Measurements from ENCODE around the gene ARHGEF2.

Gene ARHGEF2

DNA sequence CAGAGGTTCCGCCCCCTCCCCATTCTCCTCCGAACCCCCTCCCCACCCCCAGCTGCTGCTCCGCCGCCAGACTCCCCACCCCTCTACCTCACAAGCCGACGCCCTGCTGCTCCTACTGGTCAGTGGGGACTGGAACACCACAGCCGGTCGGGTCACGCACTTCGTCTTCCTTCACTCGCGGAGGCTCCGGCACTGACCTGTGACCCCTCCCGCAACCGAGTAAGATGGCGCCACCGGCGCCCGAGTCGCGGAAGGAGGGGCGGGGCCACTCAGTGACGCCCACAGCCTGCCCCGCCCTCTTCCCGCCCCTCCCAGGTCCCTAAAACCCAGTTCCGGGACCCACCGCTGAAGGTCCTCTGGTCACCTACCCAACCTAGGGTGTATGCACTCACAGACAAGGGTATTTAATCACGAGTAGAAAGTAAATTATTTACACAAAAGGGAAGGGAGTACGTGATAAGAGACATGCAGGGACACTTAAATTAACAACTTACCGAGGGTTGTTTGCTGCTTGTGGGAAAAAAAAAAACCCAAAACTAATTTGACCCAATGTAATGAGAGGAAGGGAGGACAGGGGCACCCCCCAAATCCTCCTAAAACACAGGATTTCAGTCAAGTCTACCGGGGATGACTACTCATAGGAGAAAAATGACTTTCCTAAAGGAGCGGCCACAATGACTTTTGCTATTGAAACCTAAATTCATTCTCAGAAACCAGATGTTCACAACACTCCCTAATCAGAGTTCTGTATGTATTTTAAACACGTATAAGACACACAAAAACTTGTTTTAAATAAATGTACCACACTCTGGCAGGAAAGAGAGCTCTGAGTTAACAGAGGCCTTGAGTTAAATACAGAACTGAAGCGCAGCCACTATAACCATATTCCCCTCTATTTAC, 66.9 kb downstream of the ARHGEF2 start, which contains the start of gene RIT1:
Gene RIT1, minus strand, starts transcription at position 194 of the 900 bp plus-strand sequence. CDS start 588 bp downstream, outside the sequence.
- DNase-seq: peak; percentile 77 to 81

DNA sequence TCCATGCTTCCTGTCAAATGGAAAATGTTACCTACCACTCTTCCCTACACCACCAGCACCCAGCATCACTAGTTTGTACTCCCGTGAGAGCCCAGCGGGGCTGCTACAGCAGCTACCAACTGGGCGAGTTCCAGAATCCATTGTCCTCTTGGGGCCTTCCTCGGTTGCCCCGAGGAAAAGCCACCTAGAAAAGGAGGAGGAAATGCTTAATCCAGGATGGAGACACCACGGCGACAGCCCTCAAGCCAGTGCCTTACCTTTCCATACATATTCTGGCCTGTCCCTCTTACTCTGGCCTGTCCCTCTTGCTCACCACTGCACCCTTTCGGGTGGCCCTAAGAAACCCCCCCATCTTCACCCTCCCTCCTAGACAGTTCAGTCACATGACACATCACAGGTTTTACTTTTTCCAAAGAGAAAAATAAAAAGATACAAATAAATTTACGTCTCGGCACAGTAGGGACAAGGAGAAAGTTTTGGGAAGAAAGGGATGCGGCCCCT, 67.7 kb downstream of the ARHGEF2 start:
- DNase-seq: no peak

DNA sequence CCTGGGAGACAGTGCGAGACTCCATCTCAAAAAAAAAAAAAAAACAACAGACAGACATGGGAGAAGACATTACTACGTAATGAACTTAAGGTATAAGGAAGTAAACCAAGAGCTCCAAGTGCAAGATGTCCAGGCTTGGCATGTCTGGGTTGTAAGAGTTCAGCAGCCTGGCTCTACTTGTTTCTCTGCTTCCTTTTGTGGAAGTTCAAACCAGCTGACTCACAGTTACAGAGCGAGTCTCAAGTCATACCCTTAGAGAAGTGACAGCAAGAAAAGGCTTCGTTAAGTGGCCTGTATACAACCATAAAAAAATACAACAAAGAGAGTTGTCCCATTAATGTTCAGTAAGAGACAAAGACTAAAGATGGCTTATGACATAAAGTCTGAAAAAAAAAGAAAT, 68.5 kb downstream of the ARHGEF2 start:
- no peak for DNase-seq

DNA sequence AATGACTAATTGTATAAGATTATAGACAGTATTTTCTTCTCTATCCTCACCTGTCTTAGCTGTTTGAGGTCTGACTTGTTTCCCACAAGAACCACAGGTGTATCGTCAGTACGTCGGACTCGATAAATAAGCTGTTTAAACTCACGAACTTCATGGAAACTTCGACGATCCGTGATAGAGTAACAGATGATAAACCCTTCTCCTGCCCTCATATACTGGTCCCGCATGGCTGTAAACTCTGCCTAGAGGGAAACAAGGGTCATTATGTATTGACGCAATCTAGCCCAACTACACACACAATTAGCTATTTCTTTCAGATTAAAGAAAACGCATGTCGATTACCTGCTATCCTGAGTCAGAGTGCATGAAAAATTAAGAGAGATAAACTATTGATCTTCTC, 74.1 kb downstream of the ARHGEF2 start:
- no peak for DNase-seq

DNA sequence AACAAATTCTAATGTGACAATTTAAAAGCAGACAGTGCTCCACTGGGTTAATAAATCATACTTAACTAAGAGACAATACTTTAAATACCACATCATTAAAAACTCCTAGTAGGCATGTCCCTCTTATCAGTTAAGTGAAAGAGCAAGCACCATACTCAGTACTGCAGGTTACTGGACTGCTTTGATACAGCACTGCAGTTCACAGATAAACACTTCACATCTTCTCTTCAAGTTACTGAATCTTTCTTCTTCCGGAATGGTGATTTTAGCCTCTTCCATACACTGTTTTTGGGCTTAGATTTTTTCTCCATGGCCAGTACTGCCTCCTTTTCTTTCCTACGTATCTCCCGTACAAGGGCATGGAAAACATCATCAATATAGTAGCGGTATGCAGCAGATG, 78.2 kb downstream of the ARHGEF2 start:
- DNase-seq: no peak

DNA sequence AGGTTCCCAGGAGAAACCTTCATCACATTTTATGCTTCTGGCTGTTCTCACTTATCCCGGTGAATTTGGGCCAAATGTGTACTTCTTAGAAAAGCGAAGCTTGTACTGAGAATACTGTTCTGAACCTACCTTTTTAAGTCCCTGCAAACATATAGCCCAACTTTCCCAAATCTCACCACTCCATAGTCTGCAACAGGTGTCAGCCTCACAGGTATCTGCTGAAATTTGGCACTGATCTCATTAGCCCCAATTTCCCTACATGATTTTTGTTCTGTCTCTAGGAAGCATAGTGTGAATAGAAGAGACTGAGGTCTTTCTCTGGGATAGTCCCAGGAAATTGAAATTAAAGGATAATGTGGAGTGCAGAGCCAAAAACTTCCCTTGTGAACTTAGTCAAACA, 78.7 kb downstream of the ARHGEF2 start:
- no peak for DNase-seq

DNA sequence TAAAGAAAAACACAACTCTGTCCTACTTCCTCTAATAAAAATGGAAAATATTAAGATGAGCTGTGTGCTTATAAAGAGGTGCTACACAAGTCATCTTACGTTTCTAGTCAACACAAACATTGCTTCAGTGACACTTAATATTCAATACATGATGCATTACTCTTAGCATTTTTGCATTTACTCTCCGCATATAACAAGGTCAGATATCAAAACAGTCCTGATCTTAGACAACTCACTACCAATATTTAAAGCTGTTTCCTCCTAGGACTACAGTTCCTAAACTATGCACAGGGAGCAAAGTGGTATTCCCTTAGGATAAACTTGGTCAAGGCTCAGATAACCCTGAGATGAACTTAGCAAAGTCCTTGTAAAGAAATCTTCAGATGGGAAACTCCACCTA, 79.5 kb downstream of the ARHGEF2 start:
- DNase-seq: no peak

DNA sequence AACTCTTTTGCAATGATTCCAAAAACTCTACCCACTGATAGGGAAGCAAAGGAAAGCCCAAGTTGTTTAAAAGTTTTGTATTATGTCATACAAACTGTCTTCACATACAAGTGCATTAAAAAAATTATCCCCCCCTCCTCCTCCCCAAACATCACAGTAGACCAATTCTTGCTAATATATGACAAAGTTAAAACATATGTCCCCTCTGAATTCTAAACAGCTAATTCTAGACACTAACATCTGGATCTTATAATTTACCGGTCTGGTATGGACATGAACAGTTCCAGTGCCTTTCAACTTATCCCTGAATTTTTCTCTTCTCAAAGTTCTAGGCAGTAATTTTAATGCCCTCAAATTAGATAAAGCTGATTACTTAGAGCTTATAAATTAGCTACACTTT, 80.6 kb downstream of the ARHGEF2 start:
- DNase-seq: no peak
